ENCODE measurements around the gene CFAP299.

- TF ChIP-seq CTCF (IDR thresholded peaks at IDR 0.05) = no peak
- no peak for TF ChIP-seq POLR2A (IDR thresholded peaks at IDR 0.05)
Measured at GRCh38 chr4:81003597-81004111, 668.1 kb downstream of the CFAP299 start.
